GM19395 (cell line): Measurements from ENCODE around the gene HRH3.

Experiments used
- ATAC-seq: cut with Tn5 transposase; IDR thresholded peaks from one replicate; pipeline ENCODE4 v1.9.1; 2021; ENCODE audit warnings: mild to moderate bottlenecking, moderate library complexity; ENCODE audit not compliant: unreplicated experiment

HRH3 gene

GRCh38 chr20:62216636-62217566, 3.2 kb downstream of the HRH3 start:
- ATAC-seq: no peak

GRCh38 chr20:62215991-62216635, 4.0 kb downstream of the HRH3 start:
- ATAC-seq: no peak

GRCh38 chr20:62215020-62215990, 4.8 kb downstream of the HRH3 start:
- ATAC-seq: no peak

- no peak for ATAC-seq
These were observed 6.0 kb downstream of the HRH3 start for GRCh38 chr20:62214067-62214466.

- ATAC-seq: no peak
These were observed 7.8 kb downstream of the HRH3 start for GRCh38 chr20:62212299-62212698.

GRCh38 chr20:62211769-62212288, 8.2 kb downstream of the HRH3 start:
- no peak for ATAC-seq

- ATAC-seq: no peak
These were observed 8.9 kb downstream of the HRH3 start for GRCh38 chr20:62211216-62211615.

GRCh38 chr20:62210496-62210855, 9.6 kb downstream of the HRH3 start:
- ATAC-seq: no peak

GRCh38 chr20:62209850-62210495, 10.1 kb downstream of the HRH3 start:
- ATAC-seq: no peak

GRCh38 chr20:62208795-62209755, 11.0 kb downstream of the HRH3 start:
- ATAC-seq: no peak

- no peak for ATAC-seq
These were observed 11.8 kb downstream of the HRH3 start for GRCh38 chr20:62208061-62208794.

- no peak for ATAC-seq
These were observed 13.7 kb downstream of the HRH3 start for GRCh38 chr20:62206388-62206775.

GRCh38 chr20:62205618-62206387, 14.3 kb downstream of the HRH3 start:
- no peak for ATAC-seq

GRCh38 chr20:62203378-62204030, 16.6 kb downstream of the HRH3 start:
- no peak for ATAC-seq

GRCh38 chr20:62202676-62203377, 17.3 kb downstream of the HRH3 start:
- ATAC-seq: no peak

GRCh38 chr20:62202083-62202395, 18.0 kb downstream of the HRH3 start:
- ATAC-seq: no peak
